ENCODE data around the gene EGFL7.

Gene EGFL7

GRCh38 chr9:136697146-136697820 lies 34.6 kb downstream of the EGFL7 start:
- Histone ChIP-seq H3K36me3 (ENCODE audit: insufficient read depth, insufficient read length, low read length) (no peaks in the 10 kb centered on the region), H3K4me1 (ENCODE audit: insufficient read depth, insufficient read length) (peaks cover 34% of the 10 kb centered on the region), H3K4me3 (ENCODE audit: insufficient read length, low read depth) (no peak overlapping the region), H3K9me3 (ENCODE audit: insufficient read depth, low read length) (peaks cover 3% of the 10 kb centered on the region; the same call in 1 of the 2 replicates), H3K27me3 (ENCODE audit: insufficient read depth, insufficient read length) (no peaks in the 10 kb centered on the region), H3K9ac (ENCODE audit: insufficient read length, low read depth) (no peak overlapping the region)
- DNase-seq (ENCODE audit: low read depth, low spot score) = no peak
- TF ChIP-seq YY1 (IDR thresholded peaks at IDR 0.05; ENCODE audit: insufficient read depth, insufficient read length) = no peak
- TF ChIP-seq SUZ12 (IDR thresholded peaks at IDR 0.05; ENCODE audit: extremely low read depth, insufficient read depth, insufficient read length) = no peak
- TF ChIP-seq ZNF274 (IDR thresholded peaks at IDR 0.05; ENCODE audit: low read depth, low read length) = no peak

- DNase-seq (ENCODE audit: low read depth, low spot score) = no peak
- H3K4me1 ChIP-seq (ENCODE audit: insufficient read depth, insufficient read length) = peaks cover 28% of the 10 kb centered on the region
- no peaks in the 10 kb centered on the region for H3K36me3 ChIP-seq (ENCODE audit: insufficient read depth, insufficient read length, low read length)
- H3K9me3 ChIP-seq (ENCODE audit: insufficient read depth, low read length) = peaks cover 3% of the 10 kb centered on the region; the same call in 1 of the 2 replicates
- H3K4me3 ChIP-seq (ENCODE audit: insufficient read length, low read depth) = no peak overlapping the region
- no peak for TF ChIP-seq SUZ12 (IDR thresholded peaks at IDR 0.05; ENCODE audit: extremely low read depth, insufficient read depth, insufficient read length)
- TF ChIP-seq ZNF274 (IDR thresholded peaks at IDR 0.05; ENCODE audit: low read depth, low read length) = no peak
- no peak for TF ChIP-seq YY1 (IDR thresholded peaks at IDR 0.05; ENCODE audit: insufficient read depth, insufficient read length)
- peak overlapping the region; percentile 32 for H3K9ac ChIP-seq (ENCODE audit: insufficient read length, low read depth)
- no peaks in the 10 kb centered on the region for H3K27me3 ChIP-seq (ENCODE audit: insufficient read depth, insufficient read length)
Observed at GRCh38 chr9:136697821-136698526, 35.3 kb downstream of the EGFL7 start.

- Histone ChIP-seq H3K9ac (ENCODE audit: insufficient read length, low read depth) (no peak overlapping the region), H3K9me3 (ENCODE audit: insufficient read depth, low read length) (peaks cover 3% of the 10 kb centered on the region; the same call in 1 of the 2 replicates), H3K27me3 (ENCODE audit: insufficient read depth, insufficient read length) (no peaks in the 10 kb centered on the region), H3K36me3 (ENCODE audit: insufficient read depth, insufficient read length, low read length) (no peaks in the 10 kb centered on the region), H3K4me1 (ENCODE audit: insufficient read depth, insufficient read length) (peaks cover 24% of the 10 kb centered on the region), H3K4me3 (ENCODE audit: insufficient read length, low read depth) (no peak overlapping the region)
- TF ChIP-seq YY1 (IDR thresholded peaks at IDR 0.05; ENCODE audit: insufficient read depth, insufficient read length) = no peak
- TF ChIP-seq SUZ12 (IDR thresholded peaks at IDR 0.05; ENCODE audit: extremely low read depth, insufficient read depth, insufficient read length) = no peak
- TF ChIP-seq ZNF274 (IDR thresholded peaks at IDR 0.05; ENCODE audit: low read depth, low read length) = no peak
- DNase-seq (ENCODE audit: low read depth, low spot score) = no peak
Observed at GRCh38 chr9:136698635-136699246, 36.0 kb downstream of the EGFL7 start.

GRCh38 chr9:136700304-136700703 lies 37.6 kb downstream of the EGFL7 start:
- no peak for DNase-seq (ENCODE audit: low read depth, low spot score)
- no peak overlapping the region for H3K9ac ChIP-seq (ENCODE audit: insufficient read length, low read depth)
- peaks cover 3% of the 10 kb centered on the region; the same call in 1 of the 2 replicates for H3K9me3 ChIP-seq (ENCODE audit: insufficient read depth, low read length)
- no peaks in the 10 kb centered on the region for H3K27me3 ChIP-seq (ENCODE audit: insufficient read depth, insufficient read length)
- H3K4me1 ChIP-seq (ENCODE audit: insufficient read depth, insufficient read length) = peaks cover 21% of the 10 kb centered on the region
- no peaks in the 10 kb centered on the region for H3K36me3 ChIP-seq (ENCODE audit: insufficient read depth, insufficient read length, low read length)
- H3K4me3 ChIP-seq (ENCODE audit: insufficient read length, low read depth) = no peak overlapping the region
- TF ChIP-seq YY1 (IDR thresholded peaks at IDR 0.05; ENCODE audit: insufficient read depth, insufficient read length) = no peak
- TF ChIP-seq SUZ12 (IDR thresholded peaks at IDR 0.05; ENCODE audit: extremely low read depth, insufficient read depth, insufficient read length) = no peak

- Histone ChIP-seq H3K4me1 (ENCODE audit: insufficient read depth, insufficient read length) (peaks cover 17% of the 10 kb centered on the region), H3K36me3 (ENCODE audit: insufficient read depth, insufficient read length, low read length) (no peaks in the 10 kb centered on the region), H3K4me3 (ENCODE audit: insufficient read length, low read depth) (no peak overlapping the region), H3K27me3 (ENCODE audit: insufficient read depth, insufficient read length) (no peaks in the 10 kb centered on the region), H3K9ac (ENCODE audit: insufficient read length, low read depth) (peak overlapping the region; percentile 16), H3K9me3 (ENCODE audit: insufficient read depth, low read length) (peaks cover 3% of the 10 kb centered on the region; the same call in 1 of the 2 replicates)
- no peak for DNase-seq (ENCODE audit: low read depth, low spot score)
- TF ChIP-seq ZNF274 (IDR thresholded peaks at IDR 0.05; ENCODE audit: low read depth, low read length) (no peak), YY1 (IDR thresholded peaks at IDR 0.05; ENCODE audit: insufficient read depth, insufficient read length) (no peak), SUZ12 (IDR thresholded peaks at IDR 0.05; ENCODE audit: extremely low read depth, insufficient read depth, insufficient read length) (no peak)
Observed at GRCh38 chr9:136700959-136701667, 38.4 kb downstream of the EGFL7 start.

- Histone ChIP-seq H3K4me3 (ENCODE audit: insufficient read length, low read depth) (no peak overlapping the region), H3K36me3 (ENCODE audit: insufficient read depth, insufficient read length, low read length) (no peaks in the 10 kb centered on the region), H3K4me1 (ENCODE audit: insufficient read depth, insufficient read length) (peaks cover 12% of the 10 kb centered on the region), H3K9ac (ENCODE audit: insufficient read length, low read depth) (no peak overlapping the region), H3K27me3 (ENCODE audit: insufficient read depth, insufficient read length) (no peaks in the 10 kb centered on the region), H3K9me3 (ENCODE audit: insufficient read depth, low read length) (peaks cover 3% of the 10 kb centered on the region; the same call in 1 of the 2 replicates)
- no peak for TF ChIP-seq YY1 (IDR thresholded peaks at IDR 0.05; ENCODE audit: insufficient read depth, insufficient read length)
- no peak for TF ChIP-seq SUZ12 (IDR thresholded peaks at IDR 0.05; ENCODE audit: extremely low read depth, insufficient read depth, insufficient read length)
- no peak for TF ChIP-seq ZNF274 (IDR thresholded peaks at IDR 0.05; ENCODE audit: low read depth, low read length)
- no peak for DNase-seq (ENCODE audit: low read depth, low spot score)
Observed at GRCh38 chr9:136701668-136702053, 38.9 kb downstream of the EGFL7 start.

Measured in NT2/D1 (cell line).